Measurements from ENCODE around the gene VTI1A.

GRCh38 chr10:112752288-112752687 lies 305.3 kb downstream of the VTI1A start:
- TF ChIP-seq POLR2A (IDR thresholded peaks at IDR 0.05) (no peak), CTCF (IDR thresholded peaks at IDR 0.05) (no peak)

Data from esophagus squamous epithelium (tissue), 4 donors.